Upper lobe of right lung (tissue), 1 donor: ENCODE data around the gene LGMN. TPM values are rescaled to one million over a fixed set of nuclear protein-coding genes. Genes with fewer than 3 reads are reported as not detected.

ENCODE experiments used
- ATAC-seq: fragments of 200-7000 bp; cut with Tn5 transposase; one replicate; pipeline ENCODE4 v1.9.1; 2020; ENCODE audit warnings: mild to moderate bottlenecking, moderate library complexity
- DNase-seq: peaks from one replicate; pipeline ENCODE4 v3.0.0-alpha.2; 2020
- H3K27ac ChIP-seq: fragments of 200-600 bp; one replicate; pipeline ENCODE4 v1.8.0; 2022
- H3K27me3 ChIP-seq: fragments of 200-600 bp; one replicate; pipeline ENCODE4 v1.8.0; 2022; ENCODE audit warnings: mild to moderate bottlenecking
- H3K36me3 ChIP-seq: fragments of 200-600 bp; one replicate; pipeline ENCODE4 v1.8.0; 2022
- H3K4me1 ChIP-seq: fragments of 200-600 bp; one replicate; pipeline ENCODE4 v1.8.0; 2022
- H3K4me3 ChIP-seq: fragments of 200-600 bp; one replicate; pipeline ENCODE4 v1.8.0; 2022; ENCODE audit warnings: mild to moderate bottlenecking
- H3K9me3 ChIP-seq: fragments of 200-600 bp; one replicate; pipeline ENCODE4 v1.8.0; 2022
- intact Hi-C: fragments of 100-400 bp; cut with DNase I; formaldehyde crosslinking; loops from one replicate; pipeline ENCODE4 v1.11.0; 2022
- total RNA-seq: library from RNA; stranded (reverse); fragmentation: NEBNext Ultra II Directional; extraction: Animal tissue kit (Norgen Biotek cat#: 25700); gene quantifications from one replicate; pipeline ENCODE4 v1.2.1, GENCODE V29; 2021
- TF ChIP-seq, protein P1 (sequence below): fragments of 200-600 bp; IDR thresholded peaks from one replicate; pipeline ENCODE4 v1.8.0; 2022; ENCODE audit warnings: antibody characterized with exemption
- donor health status: DM: no; HTN: yes; CAD: no; lungs with severe emphysema.

Gene LGMN
- total RNA-seq, 1 donor from 2014 or later, result 140 TPM

DNA sequence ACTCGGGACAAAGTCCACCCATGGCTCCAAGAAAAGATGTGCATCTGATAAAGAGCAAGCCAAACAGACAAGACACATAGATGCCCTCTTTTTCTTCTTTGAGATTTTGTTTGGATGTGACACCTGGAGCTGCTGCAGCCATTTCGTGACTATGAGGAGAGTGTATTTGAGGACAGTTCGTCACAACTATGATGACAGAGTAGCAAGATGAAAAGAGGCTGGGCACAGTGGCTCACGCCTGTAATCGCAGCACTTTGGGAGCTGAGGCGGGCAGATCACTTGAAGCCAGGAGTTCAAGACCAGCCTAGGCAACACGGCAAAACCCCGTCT is 21.5 kb downstream of the LGMN start:
- H3K36me3 ChIP-seq, result peaks cover 8% of the 10 kb centered on the region
- H3K27me3 ChIP-seq, result no peaks in the 10 kb centered on the region
- DNase-seq, result no peak
- intact Hi-C loops, result no loop called here
- H3K27ac ChIP-seq, result peak overlapping the region; percentile 80
- no peak for ATAC-seq
- H3K4me3 ChIP-seq, result no peak overlapping the region
- no peaks in the 10 kb centered on the region for H3K9me3 ChIP-seq
- H3K4me1 ChIP-seq, result peaks cover 42% of the 10 kb centered on the region
- TF ChIP-seq, protein P1, sequence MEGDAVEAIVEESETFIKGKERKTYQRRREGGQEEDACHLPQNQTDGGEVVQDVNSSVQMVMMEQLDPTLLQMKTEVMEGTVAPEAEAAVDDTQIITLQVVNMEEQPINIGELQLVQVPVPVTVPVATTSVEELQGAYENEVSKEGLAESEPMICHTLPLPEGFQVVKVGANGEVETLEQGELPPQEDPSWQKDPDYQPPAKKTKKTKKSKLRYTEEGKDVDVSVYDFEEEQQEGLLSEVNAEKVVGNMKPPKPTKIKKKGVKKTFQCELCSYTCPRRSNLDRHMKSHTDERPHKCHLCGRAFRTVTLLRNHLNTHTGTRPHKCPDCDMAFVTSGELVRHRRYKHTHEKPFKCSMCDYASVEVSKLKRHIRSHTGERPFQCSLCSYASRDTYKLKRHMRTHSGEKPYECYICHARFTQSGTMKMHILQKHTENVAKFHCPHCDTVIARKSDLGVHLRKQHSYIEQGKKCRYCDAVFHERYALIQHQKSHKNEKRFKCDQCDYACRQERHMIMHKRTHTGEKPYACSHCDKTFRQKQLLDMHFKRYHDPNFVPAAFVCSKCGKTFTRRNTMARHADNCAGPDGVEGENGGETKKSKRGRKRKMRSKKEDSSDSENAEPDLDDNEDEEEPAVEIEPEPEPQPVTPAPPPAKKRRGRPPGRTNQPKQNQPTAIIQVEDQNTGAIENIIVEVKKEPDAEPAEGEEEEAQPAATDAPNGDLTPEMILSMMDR, result no peak

DNA sequence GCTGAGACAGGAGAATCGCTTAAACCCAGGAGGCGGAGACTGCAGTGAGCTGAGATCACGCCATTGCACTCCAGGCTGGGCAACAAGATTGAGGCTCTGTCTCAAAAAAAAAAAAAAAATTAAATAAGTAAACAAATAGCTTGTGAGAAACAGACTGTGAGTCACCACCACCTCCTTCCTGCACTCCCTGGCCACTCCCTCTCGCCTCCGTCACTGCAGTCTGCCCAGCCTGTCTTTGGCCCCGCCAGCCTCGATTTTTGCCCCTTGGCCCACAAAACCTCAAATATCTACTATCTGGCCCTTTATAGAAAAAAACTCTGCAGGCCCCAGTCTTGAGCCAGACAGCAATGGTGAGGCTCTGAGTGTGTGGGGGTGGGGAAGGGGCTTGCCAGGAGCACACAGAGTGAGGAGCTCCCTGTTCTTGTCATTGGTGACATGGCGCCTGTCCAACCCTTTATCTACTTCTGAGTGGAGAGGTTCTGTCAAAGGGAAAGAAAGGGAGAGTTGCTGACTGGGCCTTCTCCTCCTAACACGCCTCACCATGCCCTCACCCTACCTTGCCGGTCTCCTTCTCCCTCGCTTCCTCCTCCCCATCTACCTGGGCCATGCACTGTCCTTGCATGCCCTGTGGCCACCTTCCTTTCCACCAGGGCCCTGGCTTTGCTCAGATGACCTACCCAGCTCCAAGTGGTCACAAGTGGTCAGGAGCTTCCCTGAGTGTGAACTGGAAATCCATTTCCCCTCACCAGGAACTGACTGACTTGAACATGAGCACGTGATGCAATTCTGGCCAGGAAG is 22.1 kb downstream of the LGMN start:
- Histone ChIP-seq H3K9me3 (no peaks in the 10 kb centered on the region), H3K27ac (peak overlapping the region; percentile 80), H3K27me3 (no peaks in the 10 kb centered on the region), H3K36me3 (peaks cover 4% of the 10 kb centered on the region), H3K4me1 (peaks cover 42% of the 10 kb centered on the region), H3K4me3 (no peak overlapping the region)
- intact Hi-C loops, result no loop called here
- TF ChIP-seq, protein P1, result no peak
- DNase-seq, result peak; percentile 92
- peak; percentile 85 for ATAC-seq

DNA sequence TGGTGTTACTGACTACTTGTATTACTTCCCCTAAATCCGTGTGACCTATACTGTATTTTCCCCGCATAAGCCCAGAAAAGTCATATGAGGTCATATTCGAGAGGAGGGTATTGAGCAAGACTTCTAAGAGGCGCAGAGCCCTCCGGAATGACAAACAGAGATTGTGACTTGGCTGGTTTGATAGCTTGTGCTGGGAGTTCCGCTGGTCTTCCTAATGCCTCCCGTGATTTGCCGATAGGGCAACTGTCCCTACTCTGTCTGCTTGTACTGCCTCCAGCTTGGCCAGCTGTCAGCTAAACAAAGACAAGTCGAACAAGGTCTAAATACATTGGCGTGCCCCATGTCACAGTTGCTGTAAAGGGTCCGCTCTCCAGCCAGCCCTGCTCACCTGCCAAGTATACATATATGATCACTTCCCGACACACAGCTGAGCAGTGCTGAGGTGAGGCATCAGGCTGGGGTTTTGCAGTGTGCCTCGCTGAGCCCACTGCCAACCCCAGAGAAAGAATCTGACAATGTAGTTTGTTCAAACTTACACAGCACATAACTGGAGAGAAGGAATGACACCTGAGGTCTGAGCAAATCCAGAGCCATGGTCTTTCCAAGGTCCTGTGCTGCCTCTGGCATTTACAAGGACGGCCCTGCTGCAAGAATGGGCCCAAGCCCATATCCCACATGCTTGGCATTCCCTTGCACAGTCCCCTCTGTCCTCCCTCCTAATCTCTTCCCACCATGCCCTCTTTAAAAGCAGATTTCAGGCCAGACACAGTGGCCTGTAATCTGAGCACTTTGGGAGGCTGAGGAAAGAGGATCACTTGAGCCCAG is 23.7 kb downstream of the LGMN start:
- DNase-seq (no peak), ATAC-seq (peak; percentile 71)
- intact Hi-C loops, result no loop called here
- H3K27me3 ChIP-seq, result no peaks in the 10 kb centered on the region
- peaks cover 54% of the 10 kb centered on the region for H3K4me1 ChIP-seq
- H3K36me3 ChIP-seq, result no peaks in the 10 kb centered on the region
- TF ChIP-seq, protein P1, result no peak
- H3K27ac ChIP-seq, result peak overlapping the region; percentile 80
- H3K9me3 ChIP-seq, result no peaks in the 10 kb centered on the region
- no peak overlapping the region for H3K4me3 ChIP-seq

DNA sequence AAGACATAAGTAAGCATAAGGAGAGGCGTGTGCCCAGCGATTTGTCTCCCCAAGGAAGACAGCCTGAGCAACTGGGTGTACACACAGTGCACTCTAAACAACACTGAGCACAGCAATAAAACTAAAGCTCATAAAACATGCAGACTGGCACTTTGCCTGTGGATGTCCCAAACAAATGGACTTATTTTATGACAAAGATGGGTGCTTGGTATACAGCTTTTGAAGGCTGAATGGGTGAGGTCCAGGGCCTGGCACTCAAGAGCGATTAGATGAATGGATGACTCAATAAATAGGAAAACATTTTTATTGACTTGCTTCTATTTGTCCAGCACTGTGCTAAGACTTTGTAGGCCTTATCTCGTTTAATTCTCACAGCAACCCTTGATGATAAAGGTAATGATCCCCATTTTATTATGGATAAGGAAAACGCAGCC is 28.5 kb downstream of the LGMN start:
- Histone ChIP-seq H3K27me3 (no peaks in the 10 kb centered on the region), H3K36me3 (no peaks in the 10 kb centered on the region), H3K27ac (peak overlapping the region; percentile 36), H3K4me1 (peaks cover 29% of the 10 kb centered on the region), H3K9me3 (no peaks in the 10 kb centered on the region), H3K4me3 (no peak overlapping the region)
- DNase-seq, result no peak
- intact Hi-C loops, result loop anchor here (10.0 kb wide), 1 partner anchor 65 kb away; no protein-coding TSS in a partner anchor
- TF ChIP-seq, protein P1, result no peak
- no peak for ATAC-seq

DNA sequence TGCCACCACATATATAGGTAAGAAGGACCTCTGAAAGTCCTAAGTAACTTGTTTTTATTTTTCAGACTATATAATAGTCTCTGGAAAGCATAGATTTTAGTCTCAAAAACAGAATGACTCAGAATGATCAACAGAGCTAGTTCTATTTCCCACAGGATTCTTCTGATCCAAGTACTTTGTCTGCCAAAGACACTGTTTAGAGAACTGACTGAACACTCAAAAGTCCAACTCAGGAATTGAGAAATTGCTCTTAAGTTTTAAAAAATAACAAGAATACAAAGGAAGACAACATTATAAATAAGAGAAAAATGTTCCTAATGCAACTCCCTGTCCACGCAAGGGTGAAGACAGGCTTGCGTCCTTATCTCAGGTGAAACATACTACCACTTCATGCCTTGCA is 29.0 kb downstream of the LGMN start:
- no peaks in the 10 kb centered on the region for H3K27me3 ChIP-seq
- intact Hi-C loops, result loop anchor here (10.0 kb wide), 1 partner anchor 65 kb away; no protein-coding TSS in a partner anchor
- peaks cover 26% of the 10 kb centered on the region for H3K4me1 ChIP-seq
- no peak overlapping the region for H3K4me3 ChIP-seq
- no peak for DNase-seq
- no peaks in the 10 kb centered on the region for H3K36me3 ChIP-seq
- no peaks in the 10 kb centered on the region for H3K9me3 ChIP-seq
- ATAC-seq, result no peak
- H3K27ac ChIP-seq, result peak overlapping the region; percentile 24
- TF ChIP-seq, protein P1, result no peak
